H9 (cell line): ENCODE measurements around the gene NUDT2. TPM values are rescaled to one million over a fixed set of nuclear protein-coding genes. Genes with fewer than 3 reads are reported as not detected.

ENCODE experiments used
- DNase-seq: peaks from one replicate; pipeline ENCODE4 v3.0.0-alpha.2; 2017
- H2AFZ ChIP-seq: one replicate; pipeline ENCODE4 v1.6.1; 2013; ENCODE audit warnings: mild to moderate bottlenecking, low read length, control low read depth, moderate library complexity
- H2AK5ac ChIP-seq: 2 replicates; pipeline ENCODE4 v1.6.1; 2013; ENCODE audit warnings: low read length, control low read depth, mixed read lengths; ENCODE audit not compliant: insufficient read length
- H2BK120ac ChIP-seq: one replicate; pipeline ENCODE4 v1.6.1; 2013; ENCODE audit warnings: low read depth, mild to moderate bottlenecking, low read length, control low read depth, inconsistent platforms; ENCODE audit not compliant: poor library complexity, severe bottlenecking
- H2BK12ac ChIP-seq: 2 replicates; pipeline ENCODE4 v1.6.1; 2013; ENCODE audit warnings: low read length, control low read depth, mixed read lengths, low read depth; ENCODE audit not compliant: insufficient read length
- H2BK15ac ChIP-seq: 2 replicates; pipeline ENCODE4 v1.6.1; 2013; ENCODE audit warnings: low read depth, low read length, control low read depth
- H2BK20ac ChIP-seq: one replicate; pipeline ENCODE4 v1.6.1; 2013; ENCODE audit warnings: low read depth, mild to moderate bottlenecking, low read length, control low read depth, inconsistent platforms; ENCODE audit not compliant: poor library complexity, severe bottlenecking
- H2BK5ac ChIP-seq: 2 replicates; pipeline ENCODE4 v1.6.1; 2013; ENCODE audit warnings: low read length, control low read depth, mixed read lengths; ENCODE audit not compliant: insufficient read length
- H3K14ac ChIP-seq: 2 replicates; pipeline ENCODE4 v1.6.1; 2013; ENCODE audit warnings: low read length, control low read depth; ENCODE audit not compliant: insufficient read depth
- H3K18ac ChIP-seq: 2 replicates; pipeline ENCODE4 v1.6.1; 2013; ENCODE audit warnings: low read depth, mild to moderate bottlenecking, mixed read lengths, low read length, control low read depth; ENCODE audit not compliant: insufficient read length
- H3K23ac ChIP-seq: 2 replicates; pipeline ENCODE4 v1.6.1; 2013; ENCODE audit warnings: low read length, control low read depth, mixed read lengths, low read depth; ENCODE audit not compliant: insufficient read length
- H3K23me2 ChIP-seq: 2 replicates; pipeline ENCODE4 v1.6.1; 2013; ENCODE audit warnings: low read depth, mild to moderate bottlenecking, mixed read lengths, low read length, control low read depth; ENCODE audit not compliant: insufficient read length, poor library complexity, severe bottlenecking
- H3K27ac ChIP-seq: 2 replicates; pipeline ENCODE4 v1.5.1; 2013; ENCODE audit warnings: low read length, control low read depth, mixed read lengths, low read depth; ENCODE audit not compliant: insufficient read length
- H3K27me3 ChIP-seq: 2 replicates; pipeline ENCODE4 v1.6.1; 2013; ENCODE audit warnings: low read length, control low read depth, inconsistent platforms; ENCODE audit not compliant: insufficient read depth
- H3K4ac ChIP-seq: 2 replicates; pipeline ENCODE4 v1.6.1; 2013; ENCODE audit warnings: low read depth, mild to moderate bottlenecking, control low read depth, inconsistent platforms, low read length, moderate library complexity
- H3K4me1 ChIP-seq: 2 replicates; pipeline ENCODE4 v1.6.1; 2013; ENCODE audit warnings: low read length, control low read depth, inconsistent platforms; ENCODE audit not compliant: insufficient read depth
- H3K4me2 ChIP-seq: 2 replicates; pipeline ENCODE4 v1.6.1; 2013; ENCODE audit warnings: low read length, control low read depth, mixed read lengths; ENCODE audit not compliant: insufficient read length, insufficient read depth
- H3K56ac ChIP-seq: 2 replicates; pipeline ENCODE4 v1.6.1; 2013; ENCODE audit warnings: low read depth, mild to moderate bottlenecking, mixed read lengths, low read length, control low read depth; ENCODE audit not compliant: insufficient read length
- H3K79me1 ChIP-seq: 2 replicates; pipeline ENCODE4 v1.6.1; 2013; ENCODE audit warnings: low read depth, mild to moderate bottlenecking, moderate library complexity, low read length, control low read depth, inconsistent platforms; ENCODE audit not compliant: insufficient read depth, poor library complexity, severe bottlenecking
- H3K79me2 ChIP-seq: 2 replicates; pipeline ENCODE4 v1.6.1; 2013; ENCODE audit warnings: low read length, control low read depth, inconsistent platforms; ENCODE audit not compliant: insufficient read depth
- H3K9ac ChIP-seq: 2 replicates; pipeline ENCODE4 v1.6.1; 2013; ENCODE audit warnings: low read length, control low read depth, mixed read lengths; ENCODE audit not compliant: insufficient read length; ENCODE audit errors: extremely low read depth
- H3K9me3 ChIP-seq: one replicate; pipeline ENCODE4 v1.6.1; 2013; ENCODE audit warnings: low read depth, low read length, inconsistent platforms; ENCODE audit not compliant: control insufficient read depth
- H3T11ph ChIP-seq: one replicate; pipeline ENCODE4 v1.6.1; 2013; ENCODE audit warnings: mild to moderate bottlenecking, low read length, control low read depth, inconsistent platforms
- H4K20me1 ChIP-seq: one replicate; pipeline ENCODE4 v1.6.1; 2013; ENCODE audit not compliant: control insufficient read depth, insufficient read length, insufficient read depth
- H4K5ac ChIP-seq: 2 replicates; pipeline ENCODE4 v1.6.1; 2013; ENCODE audit warnings: low read depth, mild to moderate bottlenecking, mixed read lengths, low read length, control low read depth; ENCODE audit not compliant: insufficient read length
- H4K8ac ChIP-seq: replicated peaks from 2 replicates; pipeline ENCODE4 v1.6.1; 2013; ENCODE audit warnings: low read length, control low read depth, mixed read lengths, low read depth; ENCODE audit not compliant: insufficient read length
- H4K91ac ChIP-seq: 2 replicates; pipeline ENCODE4 v1.6.1; 2013; ENCODE audit warnings: low read depth, mild to moderate bottlenecking, moderate library complexity, mixed read lengths, low read length, control low read depth; ENCODE audit not compliant: insufficient read length
- H3K27ac Mint-ChIP-seq, 3 experiments: 2 replicates in 2 of 3; 3 replicates in 1 of 3; pipeline ENCODE4 v1.8.0; 2020 to 2021; ENCODE audit warnings: mixed read lengths in 3 of 3, mild to moderate bottlenecking in 1 of 3, moderate library complexity in 1 of 3
- H3K27me3 Mint-ChIP-seq: 2 replicates; pipeline ENCODE4 v1.8.0; 2021; ENCODE audit warnings: low read depth, mild to moderate bottlenecking, moderate library complexity, mixed read lengths
- H3K36me3 Mint-ChIP-seq, 3 experiments: 2 replicates in 2 of 3; 3 replicates in 1 of 3; pipeline ENCODE4 v1.8.0; 2020 to 2021; ENCODE audit warnings: low read depth in 3 of 3, mixed read lengths in 3 of 3; ENCODE audit not compliant: insufficient read depth in 1 of 3
- H3K4me1 Mint-ChIP-seq, 2 experiments: 2 replicates each; pipeline ENCODE4 v1.8.0; 2020; ENCODE audit warnings: mixed read lengths in 2 of 2
- H3K4me3 Mint-ChIP-seq, 2 experiments: 2 replicates in 1 of 2; 3 replicates in 1 of 2; pipeline ENCODE4 v1.8.0; 2020 to 2021; ENCODE audit warnings: mild to moderate bottlenecking in 2 of 2, mixed read lengths in 2 of 2, moderate library complexity in 1 of 2
- H3K9me3 Mint-ChIP-seq, 2 experiments: 2 replicates in 1 of 2; 3 replicates in 1 of 2; pipeline ENCODE4 v1.8.0; 2020; ENCODE audit warnings: mild to moderate bottlenecking in 2 of 2, mixed read lengths in 2 of 2, moderate library complexity in 1 of 2
- CTCF ChIP-seq: fragments of 200-600 bp; sonication (generic); conservative IDR thresholded peaks from 3 replicates; pipeline ENCODE4 v1.8.0; 2021; ENCODE audit warnings: antibody characterized with exemption, mild to moderate bottlenecking
- WGBS: extraction: QIAGEN DNeasy Blood & Tissue Kit; methylation state at CpG from one replicate; pipeline ENCODE4 v1.1.7; 2013; ENCODE audit warnings: missing lambda C conversion rate, low lambda C conversion rate, mixed read lengths; ENCODE audit not compliant: insufficient read length; ENCODE audit errors: extremely low coverage; 5-methylcytosine and 5-hydroxymethylcytosine counted together
- total RNA-seq: library from RNA; stranded (reverse); gene quantifications from 2 replicates; pipeline ENCODE4 v1.2.1, GENCODE V29; 2021

Gene NUDT2
- total RNA-seq, 1 experiment from 2014 or later, result 14.1 TPM

DNA sequence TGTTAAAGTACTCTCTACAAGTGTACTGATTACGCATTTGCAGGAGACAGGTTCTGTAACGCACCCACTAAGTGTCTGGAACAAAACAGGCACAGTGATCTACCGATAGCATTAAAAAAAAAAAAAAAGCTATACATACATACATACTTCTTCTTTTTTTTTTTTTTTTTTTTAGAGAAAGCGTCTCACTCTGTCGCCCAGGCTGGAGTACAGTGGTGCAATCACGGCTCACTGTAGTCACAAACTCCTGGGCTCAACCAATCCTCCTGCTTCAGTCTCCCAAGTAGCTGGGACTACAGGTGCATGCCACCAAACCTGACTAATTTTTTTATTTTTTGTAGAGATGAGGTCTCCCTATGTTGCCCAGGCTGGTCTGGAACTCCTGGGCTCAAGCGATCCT lies 7.9 kb upstream of the NUDT2 start:
- no peak for TF ChIP-seq CTCF
- no CpG with 5 or more reads among the region's 7 CpGs for WGBS
- no peak overlapping the region for H3T11ph ChIP-seq

More for the DNA sequence above, 7.9 kb upstream of the NUDT2 start:
- Histone ChIP-seq H3K27ac (no peak overlapping the region), H3K27me3 (no peaks in the 10 kb centered on the region), H3K4ac (no peak overlapping the region), H3K79me2 (no peaks in the 10 kb centered on the region; the same call in 1 of the 2 replicates), H2BK20ac (no peak overlapping the region), H2BK15ac (no peak overlapping the region), H3K79me1 (no peaks in the 10 kb centered on the region), H4K8ac (no peak overlapping the region), H3K9ac (no peak overlapping the region), H2AFZ (no peak overlapping the region), H4K20me1 (no peaks in the 10 kb centered on the region), H2BK5ac (no peak overlapping the region), H3K56ac (no peak overlapping the region), H3K4me2 (no peak overlapping the region), H3K18ac (no peak overlapping the region), H3K14ac (no peak overlapping the region), H2BK12ac (no peak overlapping the region), H4K91ac (no peak overlapping the region), H3K4me1 (no peaks in the 10 kb centered on the region; the same call in 1 of the 2 replicates), H3K9me3 (no peaks in the 10 kb centered on the region), H2AK5ac (no peak overlapping the region), H2BK120ac (no peak overlapping the region), H4K5ac (no peak overlapping the region), H3K23ac (no peak overlapping the region), H3K23me2 (no peaks in the 10 kb centered on the region)
- Mint-ChIP-seq H3K9me3 (no peaks in the 10 kb centered on the region), H3K36me3 (no peaks in the 10 kb centered on the region), H3K4me1 (peaks cover 0 to 1% of the 10 kb centered on the region in 2 experiments; a peak in 2 of 4 replicates), H3K27ac (0 out of 7 replicates have a peak overlapping the region, but pooled peaks of 1 of the 3 experiments have one; percentile 52), H3K27me3 (no peaks in the 10 kb centered on the region), H3K4me3 (no peak overlapping the region)
- no peak for DNase-seq
